Endothelial cell of umbilical vein (primary cell): ENCODE data around the gene COASY. TPM values are rescaled to one million over a fixed set of nuclear protein-coding genes. Genes with fewer than 3 reads are reported as not detected.
A peak's percentile ranks its signal among the peaks of the same experiment; 100 is the strongest.

ENCODE experiments used
- BruUV-seq: library from RNA; stranded (reverse); fragments of 400-500 nt; replicated peaks from 2 replicates; lab custom pipeline; 2021; lab: Mats Ljungman, UMichigan
- CTCF ChIA-PET: fragments of 300-600, 350-600 bp; sonication (Branson Sonifier 250); formaldehyde crosslinking; loops from one replicate; lab custom pipeline; 2021; ENCODE audit warnings: antibody characterized with exemption, inconsistent platforms; lab: Charles Lee
- POLR2A ChIA-PET: fragments of 300-600, 350-600 bp; sonication (Branson Sonifier 250); formaldehyde crosslinking; loops from one replicate; lab custom pipeline; 2021; ENCODE audit warnings: antibody characterized with exemption, inconsistent platforms; lab: Charles Lee
- DNase-seq: peaks from one replicate; pipeline ENCODE4 v3.0.0-alpha.2; 2011; ENCODE audit warnings: low read depth, low spot score
- FAIRE-seq: peaks from 2 replicates; lab custom pipeline; 2011; peaks lifted over from hg19 to GRCh38; lab: Jason Lieb, UNC
- H2AFZ ChIP-seq: 2 replicates; pipeline ENCODE4 v1.6.0; 2012; ENCODE audit warnings: low read depth, low read length, control low read depth, inconsistent platforms
- H3K27ac ChIP-seq: 2 replicates; pipeline ENCODE4 v1.5.1; 2011; ENCODE audit warnings: low read depth, mild to moderate bottlenecking, control low read depth, low read length, moderate library complexity; ENCODE audit not compliant: insufficient read depth
- H3K27me3 ChIP-seq, 2 experiments: 2 replicates each; pipeline versions ENCODE4 v1.6.0 to v1.6.1; 2011; ENCODE audit warnings: low read length in 2 of 2, mixed read lengths in 1 of 2; ENCODE audit not compliant: control insufficient read depth in 2 of 2, insufficient read depth in 2 of 2
- H3K36me3 ChIP-seq, 2 experiments: 2 replicates in 1 of 2; 3 replicates in 1 of 2; pipeline ENCODE4 v1.5.1; 2011; ENCODE audit warnings: low read length in 2 of 2, mild to moderate bottlenecking in 1 of 2, moderate library complexity in 1 of 2; ENCODE audit not compliant: control insufficient read depth in 2 of 2, insufficient read depth in 2 of 2; ENCODE audit errors: extremely low read depth in 1 of 2
- H3K4me1 ChIP-seq: 3 replicates; pipeline ENCODE4 v1.5.1; 2011; ENCODE audit warnings: mild to moderate bottlenecking, low read length; ENCODE audit not compliant: control insufficient read depth, insufficient read depth; ENCODE audit errors: extremely low read depth
- H3K4me2 ChIP-seq: 2 replicates; pipeline ENCODE4 v1.6.1; 2011; ENCODE audit warnings: low read length, control low read depth, mixed read lengths; ENCODE audit not compliant: insufficient read depth
- H3K4me3 ChIP-seq, 3 experiments: fragments of 200-600 bp in 1 of 3; sonication (generic), shearing (Covaris generic) in 1 of 3; replicated peaks in 1 of 3; 2 replicates each; pipeline ENCODE4 v1.5.1; 2011 to 2016; ENCODE audit warnings: control low read depth in 3 of 3, low read length in 3 of 3, mild to moderate bottlenecking in 2 of 3, inconsistent platforms in 1 of 3, low read depth in 1 of 3, moderate library complexity in 1 of 3; ENCODE audit not compliant: insufficient read depth in 1 of 3
- H3K79me2 ChIP-seq: 2 replicates; pipeline ENCODE4 v1.6.0; 2012; ENCODE audit warnings: low read length, inconsistent platforms; ENCODE audit not compliant: control insufficient read depth, insufficient read depth
- H3K9ac ChIP-seq: replicated peaks from 2 replicates; pipeline ENCODE3; 2011; ENCODE audit warnings: low read length, control low read depth; ENCODE audit not compliant: insufficient read depth; ENCODE audit errors: extremely low read depth
- H3K9me1 ChIP-seq: replicated peaks from 3 replicates; pipeline ENCODE4 v1.6.0; 2011; ENCODE audit warnings: mild to moderate bottlenecking, low read length; ENCODE audit not compliant: control insufficient read depth, insufficient read depth; ENCODE audit errors: extremely low read depth
- H3K9me3 ChIP-seq: replicated peaks from 2 replicates; pipeline ENCODE4 v1.5.1; 2012; ENCODE audit warnings: low read length, inconsistent platforms; ENCODE audit not compliant: control insufficient read depth, insufficient read depth
- H4K20me1 ChIP-seq: replicated peaks from 2 replicates; pipeline ENCODE3; 2011; ENCODE audit warnings: mild to moderate bottlenecking, low read length; ENCODE audit not compliant: control insufficient read depth, insufficient read depth; ENCODE audit errors: extremely low read depth
- CTCF ChIP-seq, 2 donors: IDR thresholded peaks; 1 replicate in 1 of 2; 2 replicates in 1 of 2; pipeline ENCODE4 v1.5.1; 2011; ENCODE audit warnings: low read length in 2 of 2, mild to moderate bottlenecking in 2 of 2, moderate library complexity in 2 of 2, control low read depth in 1 of 2, inconsistent platforms in 1 of 2, low read depth in 1 of 2; ENCODE audit not compliant: insufficient read depth in 1 of 2; ENCODE audit errors: extremely low read depth in 1 of 2
- GATA2 ChIP-seq: IDR thresholded peaks from 2 replicates; pipeline ENCODE4 v1.7.0; 2011; ENCODE audit warnings: low read depth, mild to moderate bottlenecking, moderate library complexity, mixed read lengths, low read length; ENCODE audit not compliant: insufficient read length, insufficient read depth
- POLR2A ChIP-seq: IDR thresholded peaks from 2 replicates; pipeline ENCODE4 v1.6.1; 2012; ENCODE audit warnings: low read depth, mild to moderate bottlenecking, control low read depth, low read length
- POLR2AphosphoS5 ChIP-seq: IDR thresholded peaks from 2 replicates; pipeline ENCODE4 v1.6.1; 2012; ENCODE audit warnings: low read depth, mild to moderate bottlenecking, control low read depth, low read length, moderate library complexity; ENCODE audit not compliant: insufficient read depth
- dilution Hi-C: fragments of 300-500 bp; cut with MboI; formaldehyde crosslinking; loops from one replicate; pipeline ENCODE4 v1.15.0; 2019; ENCODE audit warnings: low sequenced_read_pairs; ENCODE audit not compliant: extremely low pct_ligation_motif_present
- intact Hi-C: fragments of 100-400 bp; cut with micrococcal nuclease; formaldehyde crosslinking; loops from one replicate; pipeline ENCODE4 v1.10.0; 2022
- polyA plus RNA-seq, 4 experiments: library from polyadenylated mRNA; depleted of rRNA in 3 of 4; stranded (reverse) in 3 of 4; unstranded in 1 of 4; fragments of >200 nt; gene quantifications; 2 replicates each; pipeline versions ENCODE4 v1.2.1 to v1.2.3, GENCODE V29; 2011 to 2012; ENCODE audit warnings: missing spikeins in 1 of 4
- total RNA-seq: library from RNA; stranded (reverse); gene quantifications from 2 replicates; pipeline ENCODE4 v1.2.3, GENCODE V29; 2021

COASY gene
- total and polyA plus RNA-seq, 2 donors (not counting 3 experiments of a cell fraction or from before 2014, with no cell fraction given): 39.6 to 69.2 TPM

- Histone ChIP-seq H3K4me3 (peak within 1 kb of the TSS; percentile 53 to 80 (median 76)), H3K4me1 (peaks cover 18% of the 10 kb centered on the region), H3K4me2 (peak within 1 kb of the TSS; percentile 92), H3K36me3 (peaks cover 10 to 34% of the 10 kb centered on the region in 2 experiments), H4K20me1 (no peaks in the 10 kb centered on the region), H3K27ac (peak within 1 kb of the TSS; percentile 50), H3K9ac (peak within 1 kb of the TSS; percentile 76), H3K9me3 (no peaks in the 10 kb centered on the region), H3K27me3 (no peaks in the 10 kb centered on the region), H2AFZ (peak within 1 kb of the TSS; percentile 60), H3K9me1 (no peaks in the 10 kb centered on the region), H3K79me2 (peaks cover 17% of the 10 kb centered on the region)
- TF ChIP-seq CTCF (IDR thresholded peaks at IDR 0.05; ENCODE audit: extremely low read depth in 1 of 2, insufficient read depth in 1 of 2, low read depth in 1 of 2, low read length in 2 of 2): peak; percentile 55 to 64
- TF ChIP-seq POLR2A: peak; percentile 69
- peak; percentile 83 for TF ChIP-seq POLR2AphosphoS5
- TF ChIP-seq GATA2: no peak
- POLR2A ChIA-PET: interaction anchor here (0.5 to 1.3 kb wide), 4 partner anchors 29 to 391 kb away, joined by 3 to 10 read pairs (median 7); partner anchors contain the start of gene PLEKHH3
- CTCF ChIA-PET: interaction anchor here (0.6 to 7.0 kb wide), 63 partner anchors 10 to 420 kb away, joined by 3 to 235 read pairs (median 5); partner anchors contain the start of genes BECN1, CCR10, CNTD1 and CNTNAP1
- TSS peak; percentile 80 for BruUV-seq
- dilution Hi-C loops (no loop called here), intact Hi-C loops (loop anchor here (1.0 to 5.0 kb wide), 6 partner anchors 10 to 360 kb away; partner anchors contain the start of genes BECN1, MLX, RETREG3 and TUBG1)
- FAIRE-seq (peak; percentile 98), DNase-seq (peak; percentile 96)
These were observed 15.8 kb downstream of the COASY start, which contains the start of gene PSMC3IP for GRCh38 chr17:42577532-42578281. TSS of gene PSMC3IP (minus strand) at chr17:42577729. CDS start at chr17:42577686, 43 bp downstream.
